ENCODE measurements around the gene TUBB4A.

TUBB4A gene

DNA sequence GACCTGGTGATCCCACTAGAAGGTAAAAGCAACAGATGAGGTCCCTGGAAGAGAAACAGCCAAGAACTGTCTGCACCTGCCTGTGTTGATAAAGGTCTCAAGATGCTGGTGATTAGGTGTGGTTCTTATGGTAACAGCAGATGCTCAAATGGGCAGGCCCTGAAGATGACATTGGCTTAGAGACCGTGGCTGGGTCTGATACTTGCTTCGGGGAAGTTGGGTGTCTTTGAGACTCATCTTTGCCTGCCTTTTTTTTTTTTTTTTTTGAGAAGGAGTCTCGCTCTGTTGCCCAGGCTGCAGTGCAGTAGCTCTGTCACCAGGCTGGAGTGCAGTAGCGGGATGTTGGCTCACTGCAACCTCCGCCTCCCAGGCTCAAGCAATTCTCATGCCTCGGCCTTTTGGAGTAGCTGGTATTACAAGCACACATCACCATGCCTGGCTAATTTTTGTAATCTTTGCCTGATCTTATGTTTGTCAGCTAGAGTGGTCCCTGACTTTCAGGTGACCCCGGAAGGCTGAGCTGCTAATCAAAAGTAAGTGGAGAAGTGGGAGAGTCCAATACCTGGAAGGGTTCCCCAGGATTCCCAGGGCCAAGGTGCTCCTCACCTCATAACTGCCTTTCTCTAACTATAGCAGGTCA, 50.4 kb downstream of the TUBB4A start:
- Histone ChIP-seq H3K27me3 (ENCODE audit: low read depth, low read length) (no peaks in the 10 kb centered on the region), H3K9me3 (ENCODE audit: control insufficient read depth in 1 of 2, low read length in 2 of 2) (peaks cover 0 to 18% of the 10 kb centered on the region in 2 donors), H3K27ac (ENCODE audit: low read length) (no peak overlapping the region), H3K4me3 (ENCODE audit: low read depth in 1 of 2, low read length in 2 of 2) (no peak overlapping the region), H3K36me3 (ENCODE audit: control insufficient read depth in 1 of 2, insufficient read depth in 2 of 2, low read length in 2 of 2) (peaks cover 6 to 69% of the 10 kb centered on the region in 2 donors), H3K4me1 (ENCODE audit: control insufficient read depth in 1 of 2, insufficient read depth in 2 of 2, low read length in 2 of 2) (no peaks in the 10 kb centered on the region)

GRCh38 chr19:6450166-6450565, 51.9 kb downstream of the TUBB4A start:
- Histone ChIP-seq H3K4me1 (ENCODE audit: control insufficient read depth in 1 of 2, insufficient read depth in 2 of 2, low read length in 2 of 2) (no peaks in the 10 kb centered on the region), H3K9me3 (ENCODE audit: control insufficient read depth in 1 of 2, low read length in 2 of 2) (peaks cover 0 to 23% of the 10 kb centered on the region in 2 donors), H3K27ac (ENCODE audit: low read length) (no peak overlapping the region), H3K27me3 (ENCODE audit: low read depth, low read length) (no peaks in the 10 kb centered on the region), H3K4me3 (ENCODE audit: low read depth in 1 of 2, low read length in 2 of 2) (no peak overlapping the region), H3K36me3 (ENCODE audit: control insufficient read depth in 1 of 2, insufficient read depth in 2 of 2, low read length in 2 of 2) (peaks cover 6 to 71% of the 10 kb centered on the region in 2 donors)

GRCh38 chr19:6448045-6448444, 54.1 kb downstream of the TUBB4A start:
- H3K4me1 ChIP-seq (ENCODE audit: control insufficient read depth in 1 of 2, insufficient read depth in 2 of 2, low read length in 2 of 2), result no peaks in the 10 kb centered on the region
- no peak overlapping the region for H3K27ac ChIP-seq (ENCODE audit: low read length)
- H3K27me3 ChIP-seq (ENCODE audit: low read depth, low read length), result no peaks in the 10 kb centered on the region
- H3K9me3 ChIP-seq (ENCODE audit: control insufficient read depth in 1 of 2, low read length in 2 of 2), result peaks cover 0 to 8% of the 10 kb centered on the region in 2 donors
- H3K4me3 ChIP-seq (ENCODE audit: low read depth in 1 of 2, low read length in 2 of 2), result no peak overlapping the region
- H3K36me3 ChIP-seq (ENCODE audit: control insufficient read depth in 1 of 2, insufficient read depth in 2 of 2, low read length in 2 of 2), result peaks cover 0 to 62% of the 10 kb centered on the region in 2 donors

DNA sequence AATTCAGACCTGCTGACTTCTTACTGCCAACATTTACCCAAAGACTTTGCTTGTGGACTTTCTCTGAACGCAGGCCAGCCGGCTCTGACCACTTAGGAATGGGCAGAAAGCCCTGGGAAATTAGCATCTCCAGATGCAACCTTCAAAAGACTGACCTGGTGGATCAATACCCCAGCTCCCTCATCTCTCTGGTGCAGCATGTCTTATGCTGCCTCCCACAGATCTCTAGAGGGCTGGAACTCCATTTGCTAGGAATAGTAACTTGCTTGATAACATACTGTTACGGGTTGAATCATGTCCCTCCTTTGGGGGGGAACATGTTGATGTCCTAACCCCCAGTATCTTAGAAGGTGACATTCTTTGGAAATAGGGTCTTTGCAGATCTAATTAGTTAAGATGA, 55.7 kb downstream of the TUBB4A start:
- Histone ChIP-seq H3K27me3 (ENCODE audit: low read depth, low read length) (no peaks in the 10 kb centered on the region), H3K4me1 (ENCODE audit: control insufficient read depth in 1 of 2, insufficient read depth in 2 of 2, low read length in 2 of 2) (no peaks in the 10 kb centered on the region), H3K36me3 (ENCODE audit: control insufficient read depth in 1 of 2, insufficient read depth in 2 of 2, low read length in 2 of 2) (peaks cover 0 to 46% of the 10 kb centered on the region in 2 donors), H3K9me3 (ENCODE audit: control insufficient read depth in 1 of 2, low read length in 2 of 2) (peaks cover 0 to 8% of the 10 kb centered on the region in 2 donors), H3K4me3 (ENCODE audit: low read depth in 1 of 2, low read length in 2 of 2) (no peak overlapping the region), H3K27ac (ENCODE audit: low read length) (no peak overlapping the region)
